Natural killer cell (primary cell): ENCODE data around the gene MAP2K6. TPM values are rescaled to one million over a fixed set of nuclear protein-coding genes. Genes with fewer than 3 reads are reported as not detected.

Experiments used
- ATAC-seq, 3 donors: fragments of 150-1000 bp in 2 of 3; fragments of 200-7000 bp in 1 of 3; cut with Tn5 transposase; 1 replicate in 1 of 3; 2 replicates in 2 of 3; pipeline ENCODE4 v1.10.0; 2021; ENCODE audit warnings: mild to moderate bottlenecking in 2 of 3, moderate library complexity in 2 of 3
- DNase-seq, 2 donors: peaks; one replicate each; pipeline versions ENCODE4 v3.0.0 to v3.0.0-alpha.2; 2013 to 2021; ENCODE audit warnings: mixed read lengths in 1 of 2
- H3K27ac ChIP-seq: one replicate; pipeline ENCODE4 v1.5.1; 2013; ENCODE audit warnings: mild to moderate bottlenecking, low read length
- H3K27me3 ChIP-seq: one replicate; pipeline ENCODE4 v1.6.1; 2013; ENCODE audit warnings: low read length; ENCODE audit not compliant: control insufficient read depth, insufficient read depth
- H3K36me3 ChIP-seq: one replicate; pipeline ENCODE4 v1.6.1; 2013; ENCODE audit warnings: low read length; ENCODE audit not compliant: control insufficient read depth, insufficient read depth
- H3K4me1 ChIP-seq: one replicate; pipeline ENCODE4 v1.6.1; 2013; ENCODE audit warnings: low read length; ENCODE audit not compliant: control insufficient read depth, insufficient read depth
- H3K4me3 ChIP-seq: one replicate; pipeline ENCODE4 v1.5.1; 2013; ENCODE audit warnings: low read length
- H3K9me3 ChIP-seq: one replicate; pipeline ENCODE4 v1.6.1; 2013; ENCODE audit warnings: low read length; ENCODE audit not compliant: control insufficient read depth, insufficient read depth
- H3K27ac Mint-ChIP-seq, 2 donors: one replicate each; pipeline ENCODE4 v1.8.0; 2022; ENCODE audit warnings: mild to moderate bottlenecking in 2 of 2, mixed read lengths in 2 of 2, moderate library complexity in 1 of 2
- H3K27me3 Mint-ChIP-seq, 2 donors: one replicate each; pipeline ENCODE4 v1.8.0; 2022; ENCODE audit warnings: low read depth in 2 of 2, mixed read lengths in 2 of 2
- H3K36me3 Mint-ChIP-seq: one replicate; pipeline ENCODE4 v1.8.0; 2022; ENCODE audit warnings: mixed read lengths
- H3K4me1 Mint-ChIP-seq, 2 donors: one replicate each; pipeline ENCODE4 v1.8.0; 2022; ENCODE audit warnings: mixed read lengths in 2 of 2
- H3K4me3 Mint-ChIP-seq: one replicate; pipeline ENCODE4 v1.8.0; 2022; ENCODE audit warnings: mild to moderate bottlenecking, moderate library complexity, mixed read lengths
- H3K9me3 Mint-ChIP-seq, 2 donors: one replicate each; pipeline ENCODE4 v1.8.0; 2022; ENCODE audit warnings: mixed read lengths in 2 of 2
- WGBS: methylation state at CpG from one replicate; pipeline ENCODE4 v1.1.7; 2013; ENCODE audit warnings: missing lambda C conversion rate; ENCODE audit not compliant: insufficient coverage; 5-methylcytosine and 5-hydroxymethylcytosine counted together
- intact Hi-C: fragments of 100-400 bp; cut with micrococcal nuclease; formaldehyde crosslinking; loops from one replicate; pipeline ENCODE4 v1.14.2; 2022
- total RNA-seq, 4 donors: library from RNA; stranded (reverse); fragments of 120-200 nt in 1 of 4; gene quantifications; one replicate each; pipeline versions ENCODE4 v1.2.3 to v1.2.4, GENCODE V29; 2013 to 2022
- TF ChIP-seq, protein P1 (sequence below): fragments of 200-600 bp; IDR thresholded peaks from one replicate; pipeline ENCODE4 v1.8.0; 2022; ENCODE audit warnings: antibody characterized with exemption

MAP2K6 gene
- total RNA-seq, 3 donors from 2014 or later (not counting 1 experiment from before 2014, with no cell fraction given) = 11.8 to 16.9 (median 14.0) TPM

DNA sequence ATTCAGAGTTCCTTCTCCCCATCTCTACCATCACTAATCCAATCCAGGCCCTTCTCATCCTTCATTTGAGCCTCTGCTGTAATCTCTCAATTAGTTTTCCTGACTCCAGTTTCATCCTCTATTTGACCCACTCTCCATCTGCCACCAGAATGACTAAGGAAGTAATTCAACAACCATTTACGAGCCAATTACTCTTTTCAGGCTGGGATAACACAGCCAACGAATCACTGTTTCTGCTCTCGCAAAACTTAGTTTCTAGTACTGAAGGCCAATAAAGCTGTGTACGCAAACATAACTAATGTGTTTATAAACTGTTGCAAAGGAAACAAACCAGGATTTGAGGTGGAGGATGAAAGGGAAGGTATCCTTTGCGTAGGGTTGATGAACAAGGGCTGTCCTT, 53.7 kb downstream of the MAP2K6 start:
- 91% methylated on average over 5 of the region's 5 CpGs for WGBS
- Mint-ChIP-seq H3K4me1 (peaks cover 7 to 17% of the 10 kb centered on the region in 2 donors), H3K9me3 (no peaks in the 10 kb centered on the region), H3K27me3 (no peaks in the 10 kb centered on the region), H3K36me3 (no peaks in the 10 kb centered on the region), H3K27ac (no peak overlapping the region), H3K4me3 (no peak overlapping the region)
- TF ChIP-seq, protein P1, sequence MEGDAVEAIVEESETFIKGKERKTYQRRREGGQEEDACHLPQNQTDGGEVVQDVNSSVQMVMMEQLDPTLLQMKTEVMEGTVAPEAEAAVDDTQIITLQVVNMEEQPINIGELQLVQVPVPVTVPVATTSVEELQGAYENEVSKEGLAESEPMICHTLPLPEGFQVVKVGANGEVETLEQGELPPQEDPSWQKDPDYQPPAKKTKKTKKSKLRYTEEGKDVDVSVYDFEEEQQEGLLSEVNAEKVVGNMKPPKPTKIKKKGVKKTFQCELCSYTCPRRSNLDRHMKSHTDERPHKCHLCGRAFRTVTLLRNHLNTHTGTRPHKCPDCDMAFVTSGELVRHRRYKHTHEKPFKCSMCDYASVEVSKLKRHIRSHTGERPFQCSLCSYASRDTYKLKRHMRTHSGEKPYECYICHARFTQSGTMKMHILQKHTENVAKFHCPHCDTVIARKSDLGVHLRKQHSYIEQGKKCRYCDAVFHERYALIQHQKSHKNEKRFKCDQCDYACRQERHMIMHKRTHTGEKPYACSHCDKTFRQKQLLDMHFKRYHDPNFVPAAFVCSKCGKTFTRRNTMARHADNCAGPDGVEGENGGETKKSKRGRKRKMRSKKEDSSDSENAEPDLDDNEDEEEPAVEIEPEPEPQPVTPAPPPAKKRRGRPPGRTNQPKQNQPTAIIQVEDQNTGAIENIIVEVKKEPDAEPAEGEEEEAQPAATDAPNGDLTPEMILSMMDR = no peak
- no peaks in the 10 kb centered on the region for H3K27me3 ChIP-seq
- no peak overlapping the region for H3K4me3 ChIP-seq
- DNase-seq (no peak), ATAC-seq (no peak)
- intact Hi-C loops = no loop called here
- H3K4me1 ChIP-seq = no peaks in the 10 kb centered on the region
- no peaks in the 10 kb centered on the region for H3K36me3 ChIP-seq
- H3K27ac ChIP-seq = no peak overlapping the region
- no peaks in the 10 kb centered on the region for H3K9me3 ChIP-seq

DNA sequence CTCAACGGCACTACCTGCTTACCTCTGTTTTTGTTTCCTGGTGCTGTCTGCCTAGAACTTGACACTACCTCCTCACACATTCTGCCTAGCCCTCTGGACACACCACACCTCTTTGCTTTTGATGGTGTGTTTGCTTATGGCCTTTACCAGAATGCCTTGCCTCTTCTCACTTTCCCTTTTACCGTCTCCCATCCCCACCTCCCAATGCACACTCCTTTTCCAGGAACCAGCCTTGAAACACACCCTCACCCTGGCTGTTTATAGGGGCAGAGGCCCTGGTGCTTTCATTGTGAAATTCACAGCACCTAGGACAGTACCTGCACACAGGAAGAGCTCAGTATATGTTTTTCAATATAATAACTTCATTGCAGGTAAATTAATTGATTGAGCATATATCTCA, 56.2 kb downstream of the MAP2K6 start:
- no peaks in the 10 kb centered on the region for H3K9me3 ChIP-seq
- Mint-ChIP-seq H3K27ac (no peak overlapping the region), H3K27me3 (no peaks in the 10 kb centered on the region), H3K9me3 (no peaks in the 10 kb centered on the region), H3K36me3 (no peaks in the 10 kb centered on the region), H3K4me3 (no peak overlapping the region), H3K4me1 (peaks cover 13 to 17% of the 10 kb centered on the region in 2 donors)
- TF ChIP-seq, protein P1 = no peak
- no peaks in the 10 kb centered on the region for H3K36me3 ChIP-seq
- ATAC-seq (no peak), DNase-seq (no peak)
- 100% methylated on average over 2 of the region's 2 CpGs for WGBS
- no peak overlapping the region for H3K4me3 ChIP-seq
- no peak overlapping the region for H3K27ac ChIP-seq
- no peaks in the 10 kb centered on the region for H3K27me3 ChIP-seq
- no peaks in the 10 kb centered on the region for H3K4me1 ChIP-seq
- intact Hi-C loops = no loop called here

DNA sequence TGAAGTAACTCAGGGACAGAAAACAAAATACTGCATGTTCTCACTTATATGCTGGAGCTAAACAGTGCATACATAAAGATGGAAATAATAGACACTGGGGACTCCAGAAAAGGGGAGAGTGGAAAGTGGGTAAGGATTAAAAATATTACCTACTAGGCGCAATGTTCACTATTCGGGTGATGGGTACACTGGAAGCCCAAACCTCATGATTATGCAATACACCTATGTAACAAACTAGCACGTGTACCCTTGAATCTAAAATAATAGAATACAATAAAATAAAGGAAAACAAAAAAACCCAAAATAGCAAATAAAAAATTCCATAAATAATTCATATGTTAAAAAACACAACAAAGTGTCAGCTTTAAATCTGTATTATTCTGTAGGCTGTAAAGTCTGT, 56.9 kb downstream of the MAP2K6 start:
- H3K27ac ChIP-seq = no peak overlapping the region
- intact Hi-C loops = no loop called here
- H3K27me3 ChIP-seq = no peaks in the 10 kb centered on the region
- TF ChIP-seq, protein P1 = no peak
- no peak overlapping the region for H3K4me3 Mint-ChIP-seq
- WGBS = no CpG with 5 or more reads among the region's 3 CpGs
- no peaks in the 10 kb centered on the region for H3K36me3 Mint-ChIP-seq
- no peaks in the 10 kb centered on the region for H3K36me3 ChIP-seq
- H3K9me3 Mint-ChIP-seq = no peaks in the 10 kb centered on the region
- no peak overlapping the region for H3K27ac Mint-ChIP-seq
- DNase-seq (no peak), ATAC-seq (no peak)
- H3K4me1 ChIP-seq = no peaks in the 10 kb centered on the region
- no peak overlapping the region for H3K4me3 ChIP-seq
- no peaks in the 10 kb centered on the region for H3K27me3 Mint-ChIP-seq
- peaks cover 13 to 17% of the 10 kb centered on the region in 2 donors for H3K4me1 Mint-ChIP-seq
- H3K9me3 ChIP-seq = no peaks in the 10 kb centered on the region
